ENCODE measurements around the gene EXOC1L.
"Not testable (repeated sequence)": the region's sequence is repeated elsewhere in the genome, so short reads cannot be mapped to it uniquely, and the experiment has no call there.

Gene EXOC1L

DNA sequence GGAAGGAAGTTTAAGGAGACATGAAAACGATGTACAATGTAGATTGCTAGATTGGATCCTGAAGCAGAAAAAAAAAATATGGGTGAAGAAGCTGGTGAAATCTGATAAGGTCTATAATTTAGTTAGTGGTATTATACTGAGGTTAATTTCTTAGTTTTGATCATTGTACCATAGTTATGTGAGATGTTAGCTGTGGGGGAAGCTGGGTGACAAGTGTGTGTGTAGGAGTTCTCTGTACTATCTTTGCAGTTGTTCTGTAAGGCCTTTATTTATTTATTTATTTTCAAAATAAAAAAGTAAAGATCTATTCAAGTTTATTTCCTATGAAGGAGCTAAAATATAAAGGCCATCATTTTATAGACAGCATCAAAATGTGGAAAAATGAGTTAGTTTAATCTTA, 21.4 kb downstream of the EXOC1L start:
- DNase-seq = no peak

DNA sequence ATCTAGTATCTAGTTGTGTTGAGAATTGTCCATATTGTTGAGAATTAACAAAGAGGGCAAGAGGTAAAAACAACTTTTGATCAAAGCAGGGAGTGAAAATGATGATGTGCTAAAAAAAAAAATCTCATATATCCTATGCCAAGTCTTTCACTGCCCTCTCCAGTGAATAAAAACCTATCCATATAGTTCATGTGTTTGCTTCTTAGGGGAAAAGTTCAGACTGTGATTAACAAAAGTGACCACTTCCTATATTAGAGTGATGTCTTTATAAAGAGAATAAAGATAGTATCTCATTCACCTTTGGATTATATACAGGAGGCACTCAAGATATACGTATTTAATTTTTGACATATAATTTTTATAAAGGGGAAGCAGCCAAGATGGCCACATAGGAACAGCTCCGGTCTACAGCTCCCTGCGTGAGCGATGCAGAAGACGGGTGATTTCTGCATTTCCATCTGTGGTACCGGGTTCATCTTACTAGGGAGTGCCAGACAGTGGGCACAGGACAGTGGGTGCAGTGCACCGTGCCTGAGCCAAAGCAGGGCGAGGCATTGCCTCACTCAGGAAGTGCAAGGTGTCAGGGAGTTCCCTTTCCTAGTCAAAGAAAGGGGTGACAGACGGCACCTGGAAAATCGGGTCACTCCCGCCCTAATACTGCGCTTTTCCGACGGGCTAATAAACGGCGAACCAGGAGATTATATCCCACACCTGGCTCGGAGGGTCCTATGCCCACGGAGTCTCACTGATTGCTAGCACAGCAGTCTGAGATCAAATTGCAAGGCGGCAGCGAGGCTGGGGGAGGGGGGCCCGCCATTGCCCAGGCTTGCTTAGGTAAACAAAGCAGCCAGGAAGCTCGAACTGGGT, 22.0 kb downstream of the EXOC1L start:
- DNase-seq = not testable (repeated sequence)

DNA sequence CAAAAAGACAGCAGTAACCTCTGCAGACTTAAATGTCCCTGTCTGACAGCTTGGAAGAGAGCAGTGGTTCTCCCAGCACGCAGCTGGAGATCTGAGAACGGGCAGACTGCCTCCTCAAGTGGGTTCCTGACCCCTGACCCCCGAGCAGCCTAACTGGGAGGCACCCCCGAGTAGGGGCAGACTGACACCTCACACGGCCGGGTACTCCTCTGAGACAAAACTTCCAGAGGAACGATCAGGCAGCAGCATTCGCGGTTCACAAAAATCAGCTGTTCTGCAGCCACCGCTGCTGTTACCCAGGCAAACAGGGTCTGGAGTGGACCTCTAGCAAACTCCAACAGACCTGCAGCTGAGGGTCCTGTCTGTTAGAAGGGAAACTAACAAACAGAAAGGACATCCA, 22.7 kb downstream of the EXOC1L start:
- DNase-seq = not testable (repeated sequence)

DNA sequence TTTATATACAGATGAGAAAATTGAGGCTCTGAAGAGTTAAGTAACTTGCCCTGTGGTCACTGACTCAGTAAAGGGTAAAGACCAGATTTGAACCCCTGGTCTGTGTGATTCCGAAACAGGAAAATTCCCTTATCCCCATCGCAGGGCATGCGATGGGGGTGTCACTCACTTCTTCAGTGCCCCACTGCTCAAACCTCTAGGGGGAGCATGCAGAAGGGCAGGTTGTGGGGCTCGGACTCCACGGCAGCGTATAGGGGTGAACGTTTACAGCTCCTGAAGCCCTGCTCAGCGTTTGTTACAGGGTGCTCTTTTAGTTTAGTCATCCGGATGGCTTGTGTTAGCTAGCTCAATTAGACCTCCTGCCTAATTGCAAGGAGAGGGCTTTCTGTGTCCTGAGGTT, 30.1 kb downstream of the EXOC1L start:
- no peak for DNase-seq

DNA sequence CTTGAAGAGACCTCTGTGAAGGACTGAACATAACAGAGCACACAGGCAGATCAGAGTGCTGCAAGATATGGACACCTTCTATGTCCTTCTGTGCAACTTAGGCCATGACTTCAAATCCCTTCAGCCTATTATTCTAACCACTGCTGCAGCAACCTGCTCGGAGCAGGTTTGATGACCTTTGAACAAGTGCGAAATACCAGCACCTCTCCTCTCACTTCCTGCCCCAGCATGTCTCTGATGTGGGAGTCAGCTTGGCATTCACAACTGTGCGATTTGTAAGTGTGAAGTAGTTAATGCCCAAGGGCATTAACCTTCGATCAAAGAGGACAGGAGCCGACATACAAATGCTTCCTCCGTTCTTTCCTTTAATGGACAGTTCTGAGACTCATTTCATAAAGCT, 32.3 kb downstream of the EXOC1L start:
- DNase-seq = peak in 1 of 2 donors; percentile 25

DNA sequence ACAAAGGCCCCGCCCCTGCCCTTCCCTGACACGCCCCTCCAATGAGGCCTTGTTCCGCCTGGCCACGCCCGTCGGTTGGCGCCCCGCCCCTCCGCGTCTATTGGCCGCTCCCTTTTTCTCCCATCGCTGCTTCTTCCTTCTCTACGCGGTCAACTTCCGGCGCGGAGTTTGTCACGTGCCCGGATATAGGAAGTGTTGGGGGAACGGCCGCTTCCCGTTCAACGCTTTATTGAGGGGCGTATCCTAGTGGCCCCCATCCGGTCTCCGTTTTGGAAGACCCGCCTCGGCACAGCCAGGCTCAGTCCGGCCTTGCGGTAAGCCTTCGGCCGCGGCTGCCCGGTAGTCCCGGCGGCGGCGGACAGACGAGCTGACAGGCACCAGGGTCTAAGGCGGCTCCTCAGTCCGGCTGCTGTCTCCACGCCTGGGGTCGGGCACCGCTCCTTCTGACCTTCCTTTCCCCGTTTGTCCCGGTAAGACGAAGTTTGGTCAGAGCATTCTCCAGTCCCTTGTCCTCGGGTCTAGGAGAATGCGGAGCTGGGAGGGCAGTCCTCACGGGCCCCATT, 34.0 kb downstream of the EXOC1L start, which contains the start of gene EXOC1:
EXOC1 (plus strand) TSS at position 165 of the 563 bp plus-strand sequence. CDS start 4,676 bp downstream, outside the sequence.
- DNase-seq = peak; percentile 94 to 95

DNA sequence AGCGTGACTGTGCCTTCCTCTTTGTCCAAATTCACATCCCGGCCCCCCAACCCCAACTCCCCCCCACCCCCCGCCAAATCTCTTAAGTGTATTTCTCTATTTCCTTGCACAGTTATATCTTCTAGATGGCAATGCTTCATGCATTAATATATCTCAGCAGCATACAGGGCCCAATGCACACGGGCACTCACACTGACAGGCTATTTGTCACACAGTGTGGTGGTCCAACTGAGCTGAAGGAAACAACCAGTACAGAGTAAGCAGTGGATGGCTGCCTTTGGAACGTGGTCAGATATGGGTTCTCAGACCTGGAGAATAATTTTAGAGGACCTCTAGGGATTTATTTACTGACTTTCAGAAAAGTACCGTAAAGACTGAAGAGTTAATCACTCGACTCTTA, 34.5 kb downstream of the EXOC1L start:
- DNase-seq = no peak

DNA sequence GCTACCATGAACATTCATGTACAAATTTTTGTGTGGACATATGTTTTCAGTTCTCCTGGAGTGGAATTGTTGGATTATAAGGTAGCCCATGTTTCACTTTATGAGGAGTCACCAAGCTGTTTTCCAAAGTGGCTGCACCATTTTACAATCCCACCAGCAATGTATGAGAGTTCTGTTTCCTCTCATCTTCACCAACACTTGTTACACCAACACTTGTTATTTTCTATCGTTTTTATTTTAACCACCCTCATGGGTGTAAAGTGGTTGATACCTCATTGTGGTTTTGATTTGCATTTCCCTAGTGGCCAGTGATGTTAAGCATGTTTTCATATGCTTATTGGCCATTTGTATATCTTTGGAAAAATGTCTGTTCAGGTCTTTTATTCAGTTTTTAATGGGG, 38.0 kb downstream of the EXOC1L start:
- no peak for DNase-seq

DNA sequence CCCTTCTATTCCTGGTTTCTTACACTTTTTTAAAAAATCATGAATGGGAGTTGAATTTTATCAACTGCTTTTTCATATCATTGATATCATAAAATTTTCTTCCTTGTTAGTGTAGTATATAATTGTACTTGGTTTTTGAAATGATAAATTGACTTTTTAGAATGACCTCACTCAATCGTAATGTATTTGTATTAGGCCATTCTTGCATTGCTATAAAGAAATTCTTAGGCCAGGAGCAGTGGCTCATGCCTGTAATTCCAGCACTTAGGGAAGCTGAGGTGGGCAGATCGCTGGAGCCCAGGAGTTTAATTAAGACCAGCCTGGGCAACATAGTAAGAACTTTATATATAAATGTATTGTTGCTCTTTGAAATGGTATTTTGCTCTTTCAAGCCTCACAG, 40.1 kb downstream of the EXOC1L start:
- DNase-seq = no peak

DNA sequence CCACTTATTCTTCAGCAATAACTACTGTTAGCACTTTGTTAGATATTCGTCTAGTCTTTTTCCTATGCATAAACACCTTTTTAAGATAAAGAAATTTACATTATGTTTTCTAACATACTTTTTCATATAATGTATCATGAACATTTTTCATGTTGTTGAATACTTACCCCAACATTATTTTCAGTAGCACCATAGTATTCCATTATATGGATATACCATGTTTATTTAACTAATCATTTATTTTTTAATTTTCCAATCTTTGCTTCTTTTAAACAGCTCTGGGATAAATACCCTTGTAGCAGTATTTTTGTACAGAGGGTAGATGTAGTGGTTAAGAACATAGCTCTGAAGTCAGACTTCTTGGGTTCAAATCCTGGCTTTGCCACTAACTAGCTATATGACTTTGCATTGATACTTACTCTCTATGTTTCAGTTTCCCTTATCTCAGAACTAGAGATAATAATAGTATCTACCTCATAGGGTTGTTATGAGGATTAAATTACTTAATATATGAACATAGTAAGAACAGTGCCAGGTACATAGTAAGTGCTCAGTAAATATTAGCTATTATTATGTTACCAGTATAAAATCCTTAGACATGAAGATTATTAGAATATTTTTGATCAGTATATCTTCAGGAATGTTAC, 45.1 kb downstream of the EXOC1L start:
- no peak for DNase-seq

DNA sequence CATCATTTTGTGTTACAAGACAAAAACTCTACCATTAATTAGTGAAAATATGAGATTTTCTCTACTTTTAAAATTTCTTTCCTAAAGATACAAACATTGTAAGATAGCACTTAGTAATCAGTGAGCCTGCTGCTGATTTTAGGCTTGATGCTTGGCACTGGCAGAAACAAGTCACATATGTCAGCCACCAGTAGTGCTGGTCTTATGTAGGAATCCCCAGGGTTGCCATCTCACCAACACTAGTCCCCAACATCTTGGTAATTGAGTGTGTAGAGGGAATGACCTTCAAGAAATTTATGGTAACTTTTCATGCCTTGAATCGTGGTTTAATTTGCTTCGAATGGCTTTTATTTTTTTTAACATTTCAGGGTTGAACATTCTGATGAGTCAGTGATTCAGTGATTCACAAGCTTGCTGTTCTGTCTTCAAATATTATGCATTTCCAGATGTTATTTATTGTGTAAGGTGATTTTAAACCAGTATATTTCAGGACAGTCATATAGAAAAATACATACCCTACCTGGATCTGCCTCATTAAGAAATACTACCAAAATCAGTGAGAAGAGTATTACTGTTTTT, 45.7 kb downstream of the EXOC1L start:
- no peak for DNase-seq

DNA sequence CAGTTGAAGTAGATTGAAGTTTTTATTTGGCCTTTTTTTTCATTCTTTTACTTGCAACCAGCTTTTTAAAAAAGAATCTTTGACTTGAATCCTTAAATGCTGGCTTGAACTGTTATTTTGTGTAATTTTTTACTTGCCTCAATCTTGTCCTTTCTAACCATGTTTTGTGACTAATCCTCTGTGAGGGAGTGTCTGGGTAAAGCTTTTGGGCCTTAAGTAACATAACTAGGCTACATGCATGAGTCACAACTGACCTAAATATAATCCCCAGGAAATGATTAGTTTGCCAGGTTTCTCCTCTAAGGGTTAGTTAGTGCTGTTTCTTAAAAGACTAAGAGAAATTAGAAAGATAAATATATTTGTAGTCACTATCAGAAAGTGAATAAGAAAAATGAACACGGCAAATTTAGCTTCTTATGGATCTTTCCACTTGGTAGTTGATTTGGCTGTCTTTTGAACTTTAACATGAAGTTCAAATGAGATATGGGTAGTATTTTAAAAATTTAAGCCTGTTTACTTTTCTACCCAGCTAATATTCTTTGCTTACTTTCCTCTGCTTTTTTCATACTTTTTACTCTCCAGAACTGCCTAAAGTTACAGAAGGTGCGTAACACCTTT, 46.8 kb downstream of the EXOC1L start:
- peak in 1 of 2 donors; percentile 29 for DNase-seq

DNA sequence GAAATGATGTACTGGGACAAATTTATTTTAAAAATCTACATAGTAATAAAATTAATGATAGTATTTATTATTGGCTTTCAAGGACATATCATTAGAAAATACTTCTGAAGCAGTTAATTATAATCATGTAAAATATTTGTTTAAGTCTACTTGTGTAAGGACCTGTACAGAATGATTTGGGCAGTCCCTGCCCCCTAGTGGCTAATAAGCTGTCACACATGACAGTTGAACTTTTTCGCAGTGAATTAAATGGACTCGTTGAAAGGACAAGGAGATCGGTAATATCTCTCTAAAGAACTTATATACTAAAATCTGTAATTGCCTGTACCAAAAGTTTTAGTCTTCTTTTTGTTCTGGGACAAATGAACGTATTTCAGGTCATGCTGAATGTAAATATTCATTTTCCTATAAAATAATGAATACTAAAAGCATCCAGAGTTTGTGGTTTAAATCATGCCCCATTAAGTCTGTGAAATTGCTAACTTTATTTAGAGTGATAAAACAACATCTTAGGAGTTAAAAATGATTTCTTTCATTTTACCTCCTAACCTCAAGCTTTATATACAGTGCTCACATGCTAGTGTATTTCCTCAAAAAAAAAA, 47.5 kb downstream of the EXOC1L start:
- peak; percentile 43 to 63 for DNase-seq

DNA sequence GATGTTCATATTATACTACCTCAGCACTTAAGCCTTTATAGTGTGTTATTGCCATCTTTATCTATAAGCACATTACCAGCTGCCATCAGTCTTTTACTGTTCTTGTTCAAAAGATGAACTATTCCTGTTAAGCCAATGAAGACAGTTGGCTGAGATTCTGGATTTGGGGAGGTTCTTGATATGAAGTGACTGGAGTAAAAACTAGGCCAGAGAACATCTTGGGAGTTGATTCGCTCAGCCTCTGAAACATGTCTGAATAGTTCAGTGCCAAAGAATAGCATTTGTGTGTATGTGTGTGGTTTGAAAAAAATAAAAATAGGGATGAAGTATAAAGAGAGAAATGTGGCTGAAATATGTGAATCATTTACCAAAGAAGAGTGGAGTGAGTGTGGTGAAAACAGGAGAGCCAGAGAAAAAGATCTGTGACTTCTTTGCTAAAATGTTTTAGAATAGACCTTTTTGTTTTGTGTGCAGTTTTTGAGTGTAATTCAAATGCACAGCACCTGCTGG, 49.0 kb downstream of the EXOC1L start:
- no peak for DNase-seq

DNA sequence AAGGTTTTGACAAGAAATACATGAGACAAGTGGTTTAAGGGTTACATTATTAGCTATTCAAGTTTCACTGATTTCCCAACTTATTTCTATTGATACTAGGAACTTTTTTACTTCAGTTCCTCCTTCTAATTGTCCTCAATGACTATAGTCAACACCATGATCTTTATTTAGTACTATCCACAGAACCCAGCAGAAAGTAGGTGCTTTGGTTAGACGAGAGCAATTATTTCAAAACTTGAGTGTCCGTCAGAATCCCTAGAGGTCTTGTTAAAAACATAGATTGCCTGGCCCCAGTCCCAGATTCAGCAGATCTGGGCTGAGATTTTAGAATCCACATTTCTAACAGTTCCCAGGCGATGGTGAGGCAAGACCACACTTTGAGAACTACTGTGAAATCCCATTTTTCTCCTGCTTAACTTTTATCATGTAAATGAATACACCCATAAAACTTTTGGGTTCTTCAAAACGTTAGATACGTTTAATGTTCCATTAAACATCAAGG, 51.8 kb downstream of the EXOC1L start:
- no peak for DNase-seq

DNA sequence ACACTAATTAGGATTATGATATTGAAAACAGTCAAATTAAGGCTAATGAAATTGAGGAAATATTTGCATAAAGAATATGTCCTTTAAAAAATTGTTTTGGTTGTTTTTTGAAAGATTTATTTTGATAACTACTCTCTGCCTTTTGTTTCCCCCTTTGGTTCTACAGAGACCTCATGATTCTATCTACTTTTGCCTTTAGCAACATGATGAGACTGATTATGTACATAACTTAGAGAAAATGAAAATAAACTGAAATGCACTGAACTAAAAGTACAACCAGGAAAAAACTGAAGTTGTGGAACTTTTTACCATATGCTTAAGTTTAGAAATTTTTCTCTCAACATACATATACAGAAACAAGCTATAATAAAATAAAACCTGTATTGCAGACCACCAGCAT, 55.2 kb downstream of the EXOC1L start:
- DNase-seq = no peak

DNA sequence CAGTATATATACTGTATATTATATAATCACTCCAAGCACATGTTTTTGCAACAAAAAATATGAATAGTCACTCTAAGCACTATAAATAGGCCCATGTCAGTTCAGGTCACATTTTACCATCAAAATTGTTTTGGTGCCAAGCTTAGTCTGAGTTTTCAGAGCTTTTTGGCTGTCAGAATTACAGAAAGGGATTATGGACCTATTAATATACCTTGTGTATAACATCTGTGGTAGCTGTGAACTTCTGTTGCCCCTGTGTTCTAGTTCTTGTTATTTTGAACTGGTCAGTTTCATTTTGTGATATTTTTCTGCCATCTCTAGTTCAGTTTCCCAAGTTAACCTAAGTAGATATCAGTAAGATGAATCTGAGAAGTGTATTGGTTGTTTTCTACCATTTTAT, 56.8 kb downstream of the EXOC1L start:
- DNase-seq = no peak

DNA sequence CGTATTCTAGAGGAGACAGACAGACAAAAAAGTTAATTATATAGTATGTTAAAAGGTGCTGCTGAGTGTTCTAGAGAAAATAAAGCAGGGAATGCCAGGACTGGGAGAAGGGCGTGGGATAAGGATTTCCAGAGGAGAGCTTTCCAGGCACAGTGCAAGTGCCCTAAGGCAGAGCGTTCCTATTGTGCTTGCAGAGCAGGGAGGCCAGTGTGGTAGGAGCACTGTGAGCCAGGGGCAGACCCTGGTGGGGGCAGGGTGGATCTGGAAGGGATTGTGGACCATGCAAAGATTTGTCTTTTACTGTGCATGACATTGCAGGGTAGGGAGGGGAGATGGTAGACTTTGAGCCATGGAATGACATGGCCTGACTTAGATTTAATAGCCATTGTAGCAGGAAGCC, 59.6 kb downstream of the EXOC1L start:
- DNase-seq = no peak

DNA sequence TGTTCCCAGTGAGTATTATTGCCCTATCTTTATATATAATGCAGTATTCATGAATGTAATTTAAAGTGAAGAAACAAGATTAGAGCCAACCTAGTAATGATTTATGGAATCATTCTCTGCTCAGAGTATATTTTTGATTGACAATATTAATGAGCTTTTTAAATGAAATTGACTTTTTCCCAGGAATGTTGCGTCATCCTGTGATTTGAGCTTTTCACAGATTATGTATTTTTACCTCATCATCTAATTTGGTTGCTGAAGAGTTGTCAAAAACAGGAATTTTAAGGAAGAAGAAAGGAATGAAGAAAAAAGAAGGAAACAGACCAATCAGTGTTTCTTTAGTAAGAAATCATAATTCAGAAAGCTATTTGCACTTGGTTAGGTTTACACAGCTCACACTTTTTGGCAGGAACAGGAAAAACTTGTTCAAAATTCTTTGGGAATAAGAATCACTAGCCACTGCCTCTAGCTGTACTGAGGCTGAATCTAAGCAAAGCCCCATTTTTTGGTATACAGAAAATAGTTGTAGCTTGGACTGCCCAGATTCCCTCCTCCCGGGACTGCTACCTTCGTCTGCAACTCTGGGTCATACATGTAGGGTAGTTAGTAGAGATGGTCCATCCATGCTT, 61.2 kb downstream of the EXOC1L start:
- no peak for DNase-seq

DNA sequence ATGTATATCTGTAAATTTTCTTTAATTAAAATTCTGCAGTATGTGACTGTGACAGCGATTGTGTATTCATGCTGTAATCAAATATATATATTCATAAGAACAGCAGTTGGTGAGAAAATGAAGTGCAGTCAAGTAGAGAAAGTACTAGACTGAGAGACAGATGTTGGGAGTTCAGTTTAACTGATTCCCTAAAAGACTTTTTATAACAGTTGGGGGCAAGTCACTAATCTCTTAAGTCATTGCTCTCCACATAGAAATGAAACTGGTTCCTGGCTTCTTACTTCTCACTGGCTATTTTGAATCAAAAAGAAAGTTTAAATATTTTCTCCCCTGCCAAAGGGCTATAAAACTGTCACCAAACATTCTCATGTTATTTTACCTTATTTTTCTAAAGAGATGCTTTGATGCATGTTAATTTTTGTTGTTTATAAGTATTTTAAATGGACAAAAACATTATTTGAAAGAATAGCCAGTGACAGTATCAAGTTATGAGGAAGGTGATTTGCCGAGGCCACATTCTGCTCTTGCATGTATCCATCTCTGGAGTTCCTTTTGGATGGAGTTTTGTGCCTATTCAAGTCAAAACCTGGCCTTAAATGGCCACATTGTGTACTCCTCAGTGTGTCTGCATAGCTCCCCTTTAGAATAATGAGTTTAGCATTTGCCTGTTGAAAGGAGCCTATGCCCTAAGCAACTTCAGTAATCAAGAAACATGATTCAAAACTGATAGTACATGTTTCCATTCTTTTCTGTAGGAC, 64.7 kb downstream of the EXOC1L start:
- DNase-seq = no peak

DNA sequence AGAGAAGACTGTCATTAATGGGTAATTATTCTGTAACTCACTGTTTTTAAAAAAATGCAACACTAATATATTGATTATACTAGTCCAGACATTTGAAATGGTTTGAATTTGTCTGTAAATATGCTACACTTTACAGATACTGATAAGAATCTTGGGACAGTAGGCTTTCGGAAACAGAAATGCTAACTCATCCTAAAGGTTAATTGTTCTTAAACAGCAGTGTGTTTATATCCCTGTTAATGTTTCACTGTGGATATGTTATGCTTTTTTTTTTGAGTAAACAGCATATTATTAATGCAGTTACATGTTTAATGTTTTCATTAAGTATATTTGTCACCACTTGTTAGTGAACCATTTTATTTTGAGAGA, 65.2 kb downstream of the EXOC1L start:
- no peak for DNase-seq
